NB4 (cell line): ENCODE measurements around the gene MORC2.

ENCODE experiments used
- TF ChIP-seq, protein P1 (sequence below): IDR thresholded peaks from one replicate; pipeline ENCODE4 v1.5.1; 2012; ENCODE audit warnings: low read depth, low read length
- TF ChIP-seq, protein P2 (sequence below): IDR thresholded peaks from 2 replicates; pipeline ENCODE4 v1.6.1; 2011; ENCODE audit warnings: low read depth, low read length

DNA sequence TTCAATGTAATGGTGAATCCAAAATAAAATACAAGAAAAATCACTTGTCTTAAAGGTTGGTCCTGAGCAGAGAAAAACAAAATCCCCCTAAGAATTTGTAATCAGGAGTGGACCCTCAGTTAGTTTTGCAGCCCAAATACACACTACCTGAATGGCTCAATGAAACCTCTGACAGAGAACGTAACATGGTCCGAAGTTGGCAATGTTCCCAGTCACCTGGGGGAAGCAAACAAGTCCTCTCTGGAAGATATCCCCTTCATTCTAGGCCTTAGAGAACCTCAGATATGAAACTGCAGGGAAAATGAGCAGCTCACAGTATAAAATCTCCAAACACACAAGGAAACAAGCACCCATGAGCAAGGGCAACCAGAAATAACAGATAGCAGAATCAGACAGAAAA, 58.2 kb downstream of the MORC2 start:
- TF ChIP-seq, protein P1, sequence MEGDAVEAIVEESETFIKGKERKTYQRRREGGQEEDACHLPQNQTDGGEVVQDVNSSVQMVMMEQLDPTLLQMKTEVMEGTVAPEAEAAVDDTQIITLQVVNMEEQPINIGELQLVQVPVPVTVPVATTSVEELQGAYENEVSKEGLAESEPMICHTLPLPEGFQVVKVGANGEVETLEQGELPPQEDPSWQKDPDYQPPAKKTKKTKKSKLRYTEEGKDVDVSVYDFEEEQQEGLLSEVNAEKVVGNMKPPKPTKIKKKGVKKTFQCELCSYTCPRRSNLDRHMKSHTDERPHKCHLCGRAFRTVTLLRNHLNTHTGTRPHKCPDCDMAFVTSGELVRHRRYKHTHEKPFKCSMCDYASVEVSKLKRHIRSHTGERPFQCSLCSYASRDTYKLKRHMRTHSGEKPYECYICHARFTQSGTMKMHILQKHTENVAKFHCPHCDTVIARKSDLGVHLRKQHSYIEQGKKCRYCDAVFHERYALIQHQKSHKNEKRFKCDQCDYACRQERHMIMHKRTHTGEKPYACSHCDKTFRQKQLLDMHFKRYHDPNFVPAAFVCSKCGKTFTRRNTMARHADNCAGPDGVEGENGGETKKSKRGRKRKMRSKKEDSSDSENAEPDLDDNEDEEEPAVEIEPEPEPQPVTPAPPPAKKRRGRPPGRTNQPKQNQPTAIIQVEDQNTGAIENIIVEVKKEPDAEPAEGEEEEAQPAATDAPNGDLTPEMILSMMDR, result no peak
- TF ChIP-seq, protein P2, sequence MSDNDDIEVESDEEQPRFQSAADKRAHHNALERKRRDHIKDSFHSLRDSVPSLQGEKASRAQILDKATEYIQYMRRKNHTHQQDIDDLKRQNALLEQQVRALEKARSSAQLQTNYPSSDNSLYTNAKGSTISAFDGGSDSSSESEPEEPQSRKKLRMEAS, result no peak
